ENCODE data around the gene ZNF385D.

The ZNF385D gene

GRCh38 chr3:21654662-21655061, 96.3 kb downstream of the ZNF385D start:
- in situ Hi-C loops (cut with HindIII; ENCODE audit: low sequenced_read_pairs): no loop called here
- no peak for TF ChIP-seq CTCF (IDR thresholded peaks at IDR 0.05; ENCODE audit: low read depth, low read length)
- no peak overlapping the region for H3K4me3 ChIP-seq (ENCODE audit: low read depth, low read length)
- peak; percentile 84 for DNase-seq (ENCODE audit: low read depth, low spot score)

GRCh38 chr3:21654241-21654640, 96.8 kb downstream of the ZNF385D start:
- H3K4me3 ChIP-seq (ENCODE audit: low read depth, low read length): no peak overlapping the region
- in situ Hi-C loops (cut with HindIII; ENCODE audit: low sequenced_read_pairs): no loop called here
- TF ChIP-seq CTCF (IDR thresholded peaks at IDR 0.05; ENCODE audit: low read depth, low read length): no peak
- no peak for DNase-seq (ENCODE audit: low read depth, low spot score)

GRCh38 chr3:21649519-21649918, 101.5 kb downstream of the ZNF385D start:
- DNase-seq (ENCODE audit: low read depth, low spot score): no peak
- TF ChIP-seq CTCF (IDR thresholded peaks at IDR 0.05; ENCODE audit: low read depth, low read length): no peak
- in situ Hi-C loops (cut with HindIII; ENCODE audit: low sequenced_read_pairs): no loop called here
- H3K4me3 ChIP-seq (ENCODE audit: low read depth, low read length): no peak overlapping the region

- no peak for TF ChIP-seq CTCF (IDR thresholded peaks at IDR 0.05; ENCODE audit: low read depth, low read length)
- DNase-seq (ENCODE audit: low read depth, low spot score): no peak
- in situ Hi-C loops (cut with HindIII; ENCODE audit: low sequenced_read_pairs): no loop called here
- H3K4me3 ChIP-seq (ENCODE audit: low read depth, low read length): no peak overlapping the region
Observed at GRCh38 chr3:21647961-21648360, 103.0 kb downstream of the ZNF385D start.

- in situ Hi-C loops (cut with HindIII; ENCODE audit: low sequenced_read_pairs): no loop called here
- DNase-seq (ENCODE audit: low read depth, low spot score): peak; percentile 76
- no peak for TF ChIP-seq CTCF (IDR thresholded peaks at IDR 0.05; ENCODE audit: low read depth, low read length)
- H3K4me3 ChIP-seq (ENCODE audit: low read depth, low read length): no peak overlapping the region
Observed at GRCh38 chr3:21645121-21645897, 105.7 kb downstream of the ZNF385D start.

GRCh38 chr3:21644268-21644667, 106.7 kb downstream of the ZNF385D start:
- no peak overlapping the region for H3K4me3 ChIP-seq (ENCODE audit: low read depth, low read length)
- in situ Hi-C loops (cut with HindIII; ENCODE audit: low sequenced_read_pairs): no loop called here
- no peak for TF ChIP-seq CTCF (IDR thresholded peaks at IDR 0.05; ENCODE audit: low read depth, low read length)
- DNase-seq (ENCODE audit: low read depth, low spot score): no peak
